ENCODE measurements around the gene NEU2. TPM values are rescaled to one million over a fixed set of nuclear protein-coding genes. Genes with fewer than 3 reads are reported as not detected.

Gene NEU2
- total and polyA plus RNA-seq, 10 of the 15 experiments (the other 5 are each of a cell fraction or from before 2014, with no cell fraction given), result not detected

- TF ChIP-seq REST (IDR thresholded peaks at IDR 0.05; ENCODE audit: low read depth, low read length), result no peak
- no peak for TF ChIP-seq SRF (IDR thresholded peaks at IDR 0.05; ENCODE audit: low read depth in 2 of 2, low read length in 2 of 2)
- TF ChIP-seq PRDM15 (CRISPR knock-in tag; IDR thresholded peaks at IDR 0.05), result no peak
- peak; percentile 13 for TF ChIP-seq PBX3 (IDR thresholded peaks at IDR 0.05; ENCODE audit: insufficient replicate concordance, low read depth, low read length)
- TF ChIP-seq RB1 (IDR thresholded peaks at IDR 0.05; ENCODE audit: borderline replicate concordance), result no peak
- TF ChIP-seq STAT1 (conservative IDR thresholded peaks at IDR 0.05), result no peak
- TF ChIP-seq CHD2 (IDR thresholded peaks at IDR 0.05; ENCODE audit: borderline replicate concordance, low read depth, low read length), result 0 out of 2 replicates have a peak, but pooled peaks have one; percentile 28
- TF ChIP-seq CREM (IDR thresholded peaks at IDR 0.05; ENCODE audit: low read depth), result no peak
- no peak for TF ChIP-seq FOS (IDR thresholded peaks at IDR 0.05; ENCODE audit: borderline replicate concordance, extremely low read depth, insufficient read length)
- peak; percentile 27; the same call in 1 of the 2 replicates for TF ChIP-seq POLR2AphosphoS5 (IDR thresholded peaks at IDR 0.05; ENCODE audit: low read length)
- TF ChIP-seq SIX5 (IDR thresholded peaks at IDR 0.05; ENCODE audit: low read depth, low read length, severe bottlenecking), result no peak
- no peak for TF ChIP-seq PAX8 (IDR thresholded peaks at IDR 0.05)
- no peak for TF ChIP-seq BMI1 (IDR thresholded peaks at IDR 0.05; ENCODE audit: borderline replicate concordance)
- TF ChIP-seq SPI1 (IDR thresholded peaks at IDR 0.05; ENCODE audit: borderline replicate concordance, insufficient read depth, low read depth, low read length), result peak; percentile 66
- no peak for TF ChIP-seq YBX1 (IDR thresholded peaks at IDR 0.05)
- no peak for TF ChIP-seq DPF2 (IDR thresholded peaks at IDR 0.05)
- no peak for TF ChIP-seq BCL3 (IDR thresholded peaks at IDR 0.05; ENCODE audit: borderline replicate concordance, insufficient read depth, low read depth, low read length, poor library complexity, severe bottlenecking)
Measured at GRCh38 chr2:233082931-233083755, 50.7 kb downstream of the NEU2 start (continued).
